IPS-NIHi7 (cell line): Measurements from ENCODE around the gene MACIR.

ENCODE experiments used
- DNase-seq: peaks from one replicate; pipeline ENCODE4 v3.0.0; 2012; ENCODE audit warnings: mixed read lengths; ENCODE audit errors: extremely low spot score

Gene MACIR

DNA sequence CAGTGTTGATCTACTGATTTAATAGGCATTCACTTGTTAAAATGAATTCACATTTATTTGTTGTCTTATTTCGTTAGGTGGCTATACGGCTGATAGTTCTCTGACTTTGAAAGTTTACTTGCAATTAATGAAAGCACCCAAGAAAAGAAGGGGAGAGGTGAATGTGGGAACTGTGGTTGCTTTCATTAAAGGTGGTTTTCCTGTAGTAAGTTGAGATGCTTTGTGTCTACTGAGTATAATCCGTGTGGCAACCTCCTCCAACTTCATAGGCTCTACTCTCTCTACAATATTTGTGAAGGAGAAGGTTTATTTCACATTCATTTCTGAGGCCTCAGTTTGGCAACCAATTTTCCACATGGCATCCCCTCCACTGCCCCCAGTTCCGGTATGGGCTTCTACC, 12.8 kb upstream of the MACIR start:
- DNase-seq = no peak

DNA sequence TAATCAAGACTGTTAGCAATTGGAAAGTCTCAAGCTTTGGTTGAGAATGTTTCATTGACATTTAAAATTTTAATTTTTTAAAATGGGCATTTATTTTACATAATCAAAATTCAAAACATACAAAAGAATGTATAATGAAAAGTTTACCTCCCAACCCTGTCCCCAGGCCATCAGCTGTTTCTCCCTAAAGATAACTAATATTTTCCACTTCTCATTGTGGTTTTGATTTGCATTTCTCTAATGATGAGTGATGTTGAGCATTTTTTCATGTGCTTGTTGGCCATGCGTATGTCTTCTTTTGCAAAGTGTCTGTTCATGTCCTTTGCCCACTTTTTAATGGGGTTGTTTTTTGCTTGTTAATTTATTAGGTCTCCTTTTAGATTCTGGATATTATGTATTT, 11.4 kb upstream of the MACIR start:
- DNase-seq = no peak

DNA sequence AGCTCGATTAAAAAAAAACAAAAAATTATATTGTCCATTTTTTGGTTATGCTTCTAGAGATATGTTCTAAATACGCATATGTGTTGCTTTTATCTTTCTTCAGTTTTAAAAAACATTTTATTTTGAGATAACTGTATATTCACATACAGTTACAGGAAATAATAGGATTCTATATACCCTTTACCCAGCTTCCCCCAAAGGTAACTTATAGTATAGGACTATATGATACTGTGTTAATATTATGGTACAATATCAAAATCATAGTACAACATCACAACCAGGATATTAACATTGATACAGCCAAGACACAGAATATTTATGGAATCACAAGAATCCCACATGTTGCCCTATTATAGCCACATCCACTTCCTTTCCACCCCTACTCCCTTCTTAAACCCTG, 9.5 kb upstream of the MACIR start:
- DNase-seq = no peak

DNA sequence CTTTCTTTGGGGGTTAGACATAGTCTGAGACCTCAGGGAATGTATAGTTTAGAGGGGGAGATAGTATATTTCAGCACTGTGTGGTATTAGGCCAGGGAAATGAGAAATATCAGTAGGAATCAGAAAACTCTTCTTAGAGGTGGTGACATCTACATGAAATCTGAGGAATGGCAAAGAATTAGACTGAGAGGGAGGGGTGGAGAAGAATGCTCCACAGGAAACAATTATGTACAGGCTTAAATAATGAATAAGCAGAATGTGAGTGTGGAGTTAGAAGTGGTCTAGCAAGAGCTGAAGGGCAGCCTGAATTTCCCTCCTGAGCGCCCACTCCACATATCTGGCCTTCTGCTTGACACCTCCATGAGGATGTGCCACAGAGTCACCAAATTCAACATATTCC, 3.6 kb upstream of the MACIR start:
- DNase-seq = no peak

DNA sequence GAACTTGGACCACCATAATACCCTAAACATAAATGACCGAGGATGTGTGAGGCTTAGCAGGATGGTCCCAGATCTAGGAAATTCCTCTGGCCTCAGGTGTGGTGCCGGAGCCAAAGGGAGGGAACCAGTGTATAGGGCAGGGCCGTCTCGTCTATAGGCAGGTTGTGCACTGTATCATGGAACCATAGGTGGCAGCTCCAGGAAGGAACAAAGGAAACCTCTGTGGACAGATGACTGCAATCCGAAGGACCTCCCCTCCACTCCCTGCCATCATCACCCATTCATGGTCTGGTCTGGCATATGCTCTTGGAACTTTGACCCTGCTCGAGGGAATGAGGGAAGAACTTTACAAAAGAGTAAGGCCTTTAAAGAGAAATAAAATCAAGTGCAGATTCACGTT, 2.9 kb upstream of the MACIR start:
- DNase-seq = no peak

DNA sequence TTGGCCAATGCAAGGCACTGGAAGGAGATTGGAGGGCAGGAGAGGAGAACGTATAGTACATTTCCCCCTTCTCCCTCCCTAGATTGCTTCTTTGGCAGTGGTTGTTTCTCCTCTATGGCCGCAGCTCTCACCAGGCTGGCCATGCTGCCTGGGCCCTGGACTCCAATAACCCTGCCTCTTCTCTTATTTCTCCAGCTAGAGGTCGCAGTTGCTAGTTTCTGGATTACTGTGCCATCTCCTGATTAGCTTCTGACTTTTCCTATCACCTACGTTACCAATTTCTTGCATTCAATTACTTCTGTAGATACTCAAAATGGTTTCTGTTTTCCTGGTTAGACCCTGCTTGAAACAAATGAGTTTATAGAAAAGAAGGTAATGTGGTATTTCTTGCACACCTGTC, 2.4 kb upstream of the MACIR start:
- DNase-seq = peak; percentile 24

DNA sequence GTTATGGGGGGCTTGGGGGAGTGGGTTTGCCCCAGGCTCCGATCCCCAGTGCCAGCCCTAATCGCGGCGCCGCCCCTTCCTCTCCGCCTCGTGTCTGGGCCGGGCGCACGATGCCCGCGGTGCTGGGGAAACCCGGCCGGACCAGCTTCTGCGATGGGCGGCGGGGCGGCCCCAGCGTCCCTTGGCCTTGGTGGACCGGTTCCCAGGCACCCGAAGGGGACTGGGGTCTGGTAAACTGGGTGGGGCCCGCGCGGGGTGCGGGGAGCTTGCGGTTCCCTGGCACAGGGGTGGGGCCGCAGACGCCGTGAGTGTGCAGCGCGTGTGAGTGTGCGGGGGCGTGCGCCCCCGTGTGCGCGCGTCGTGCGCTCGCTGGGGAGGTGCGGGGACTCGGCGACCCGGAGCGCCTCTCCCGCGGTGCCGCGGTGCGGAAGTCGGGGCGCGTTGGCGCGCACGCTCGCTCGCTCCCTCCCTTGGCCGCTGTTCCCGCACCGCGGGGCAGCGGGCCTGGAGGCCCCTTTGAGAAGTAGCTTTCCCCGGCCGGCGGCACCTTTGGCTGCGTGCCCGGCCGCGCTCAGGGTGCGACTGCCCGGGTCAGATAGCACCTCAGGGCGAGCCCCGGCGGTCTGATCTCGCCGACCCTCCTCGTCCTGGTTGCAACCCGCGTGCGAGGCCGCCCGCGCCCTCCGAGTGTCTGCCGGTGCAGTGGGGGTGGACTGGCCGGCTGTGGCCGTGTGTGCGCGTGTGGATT, 568 bp downstream of the MACIR start:
- peak; percentile 54 for DNase-seq

DNA sequence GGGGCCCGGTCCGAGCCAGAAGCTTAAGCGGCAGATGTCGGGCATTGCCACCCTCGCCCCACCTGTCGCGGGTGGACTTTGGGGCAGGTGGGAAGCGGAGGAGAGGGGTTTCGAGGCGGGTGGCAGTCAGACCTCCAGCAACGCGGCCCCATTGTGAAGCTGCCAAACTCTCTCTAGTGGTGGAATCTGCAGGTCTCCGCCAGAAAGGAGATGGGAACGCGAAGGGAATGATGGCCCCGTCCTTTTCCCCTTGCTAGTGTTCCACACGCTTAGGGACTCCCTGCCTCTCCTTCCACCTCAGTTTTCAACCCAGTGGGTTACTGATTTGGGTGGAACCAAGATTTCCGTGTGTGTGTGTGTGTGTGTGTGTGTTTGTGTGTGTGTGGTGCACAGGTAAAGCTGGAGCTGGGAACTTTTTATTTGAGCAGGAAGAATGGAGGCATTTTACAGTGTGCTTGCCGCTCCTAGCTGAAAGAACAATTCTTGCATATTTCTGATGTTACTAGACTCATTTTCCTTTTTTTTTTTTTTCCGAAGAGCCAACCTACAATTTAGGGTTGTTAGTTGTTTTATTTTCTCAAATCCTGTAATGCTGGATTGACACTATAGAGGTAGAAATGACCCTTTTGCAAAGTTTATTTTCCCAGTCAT, 1.3 kb downstream of the MACIR start:
- peak; percentile 31 for DNase-seq

DNA sequence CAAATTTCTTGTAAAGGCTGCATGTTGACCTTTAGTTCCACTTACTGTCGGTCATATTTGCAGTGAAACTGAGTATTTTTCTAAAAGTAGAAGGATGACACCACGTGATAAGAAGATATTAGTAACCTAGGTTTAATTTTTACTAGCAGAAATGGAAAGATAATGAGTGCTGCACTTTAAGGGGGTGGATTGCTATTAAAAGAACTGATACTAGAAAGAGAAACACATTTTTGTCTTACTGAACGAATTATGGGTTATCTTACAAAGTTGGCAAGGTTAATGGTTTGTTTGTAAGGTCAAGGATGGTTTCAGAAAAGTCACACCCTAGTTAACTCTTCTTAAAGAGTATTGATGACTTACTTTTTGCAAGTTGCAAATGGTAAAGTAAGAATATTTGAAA, 2.4 kb downstream of the MACIR start:
- no peak for DNase-seq

DNA sequence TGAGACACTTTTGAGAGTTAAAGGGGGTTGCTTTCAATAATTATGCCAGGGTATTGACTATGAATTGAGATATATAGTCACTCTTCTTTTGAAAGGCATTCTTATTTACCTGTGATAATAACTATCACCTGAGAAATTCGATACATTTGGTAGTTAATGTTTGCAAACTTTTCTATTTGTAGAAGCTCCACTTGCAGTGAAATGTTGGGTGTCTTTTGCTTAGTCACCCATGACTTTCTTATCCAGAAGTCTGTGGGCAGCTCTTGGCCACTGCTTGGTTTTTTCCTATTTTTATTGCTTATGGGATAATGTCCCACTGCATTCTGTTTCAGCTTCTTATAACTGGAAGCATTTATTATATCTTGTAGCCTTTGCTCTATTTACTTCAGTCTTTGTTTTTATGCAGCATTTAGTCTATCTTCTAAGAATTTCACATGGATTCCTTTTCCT, 3.9 kb downstream of the MACIR start:
- DNase-seq = no peak

DNA sequence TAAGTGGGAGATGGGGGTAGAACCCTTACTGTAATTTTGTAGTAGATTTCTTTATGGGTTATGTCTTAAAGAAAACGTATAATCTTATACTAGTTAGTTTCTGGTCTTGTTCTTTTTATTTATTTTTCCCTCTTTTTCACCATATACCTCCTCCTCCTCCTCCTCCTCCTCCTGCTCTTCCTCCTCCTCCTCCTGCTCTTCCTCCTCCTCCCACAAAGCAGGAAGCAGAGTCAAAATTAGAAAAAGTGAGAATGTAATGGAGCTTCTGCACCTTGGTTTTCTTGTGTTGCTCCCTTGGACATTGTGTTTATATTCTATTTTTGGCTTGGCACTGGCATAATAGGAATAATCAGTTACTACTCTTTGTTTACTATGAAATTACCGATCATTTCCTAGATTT, 4.5 kb downstream of the MACIR start:
- no peak for DNase-seq

DNA sequence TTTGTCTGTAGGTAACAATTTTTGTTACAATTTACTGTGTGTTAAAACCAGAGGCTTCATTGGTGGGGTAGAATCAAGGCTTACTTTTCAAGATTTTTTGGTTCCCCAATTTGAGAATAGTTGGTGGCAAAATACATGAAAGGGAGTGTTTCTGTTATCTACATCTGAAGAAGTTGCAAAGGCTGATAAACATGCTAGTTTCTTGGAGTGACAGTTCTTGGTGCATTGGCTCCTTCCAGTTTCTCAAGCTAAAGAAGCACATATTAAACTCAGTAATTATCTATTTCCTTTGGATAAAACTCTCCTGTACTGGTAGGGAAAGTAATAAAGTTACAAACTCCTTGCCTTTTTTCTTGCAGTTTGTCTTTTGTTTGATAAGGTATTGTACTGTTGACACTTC, 5.9 kb downstream of the MACIR start:
- DNase-seq = no peak

DNA sequence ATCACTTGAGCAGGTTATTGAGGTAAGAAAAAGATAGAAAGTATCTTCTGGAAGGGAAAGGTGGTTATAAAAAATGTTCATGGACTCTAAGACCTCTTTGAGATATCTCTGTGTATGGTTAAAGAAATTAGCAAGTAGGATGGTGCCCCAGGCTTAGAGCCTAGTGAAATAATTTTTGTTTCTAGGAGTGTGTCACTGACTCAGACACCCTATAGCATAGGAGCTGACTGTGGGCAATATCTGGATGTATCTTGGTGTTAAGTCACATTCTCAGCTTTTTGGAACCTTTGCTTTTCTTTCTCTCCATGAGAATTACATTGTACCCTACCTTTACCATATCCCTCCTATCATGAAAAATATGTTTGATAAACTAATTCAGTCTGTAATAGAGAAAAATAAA, 12.0 kb downstream of the MACIR start:
- no peak for DNase-seq

DNA sequence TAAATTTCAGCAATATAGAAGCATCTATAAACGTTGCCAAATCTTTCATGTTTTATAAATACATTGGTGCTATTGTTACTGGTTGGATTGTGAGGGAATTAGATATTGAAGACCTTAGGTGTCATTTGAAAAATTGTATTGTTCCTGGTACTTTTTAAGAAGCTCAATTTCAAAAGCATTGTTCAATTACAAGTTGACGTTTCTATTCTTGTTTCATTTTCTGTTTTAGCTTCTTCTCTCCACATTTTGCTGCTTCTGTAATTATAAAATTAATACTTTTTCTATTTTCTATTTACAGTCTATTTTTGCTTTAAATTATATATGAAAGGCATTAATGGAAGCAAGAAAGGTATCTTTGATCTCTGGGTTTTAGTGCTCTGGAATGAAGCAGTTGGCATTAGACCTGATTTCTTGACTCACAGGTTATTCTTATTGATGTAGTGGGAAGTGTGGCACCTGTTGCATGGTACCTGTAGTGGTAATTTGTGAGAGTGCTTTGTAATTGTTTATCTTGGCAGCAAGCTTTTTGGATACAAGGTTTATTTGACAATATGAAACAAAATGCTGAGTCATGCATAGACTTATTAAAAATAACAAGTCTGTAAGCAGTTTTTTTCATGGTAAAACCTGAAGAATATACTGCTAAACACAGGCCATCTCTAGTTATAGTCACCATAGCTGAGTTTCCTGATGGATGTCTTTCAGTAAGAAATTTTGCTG, 13.2 kb downstream of the MACIR start:
- no peak for DNase-seq

DNA sequence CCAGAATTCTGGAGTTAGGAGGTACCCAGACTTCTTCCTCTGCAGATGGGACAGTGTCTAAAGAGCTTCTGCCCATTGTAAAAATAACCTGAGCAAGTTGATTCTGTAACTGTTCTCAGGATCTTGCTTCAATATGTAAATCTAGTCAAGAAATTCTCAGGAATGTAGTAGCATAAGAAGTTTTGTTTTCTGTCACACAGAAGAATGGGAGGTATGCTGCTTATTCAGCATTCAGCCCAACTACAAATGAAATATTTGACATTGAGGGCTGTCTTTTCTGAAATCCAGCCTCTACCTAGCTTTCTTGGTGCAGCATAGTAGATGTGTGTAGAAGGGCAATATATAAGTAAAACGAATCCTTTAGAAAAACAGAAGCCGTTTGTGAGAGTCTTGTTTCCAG, 13.8 kb downstream of the MACIR start:
- no peak for DNase-seq

DNA sequence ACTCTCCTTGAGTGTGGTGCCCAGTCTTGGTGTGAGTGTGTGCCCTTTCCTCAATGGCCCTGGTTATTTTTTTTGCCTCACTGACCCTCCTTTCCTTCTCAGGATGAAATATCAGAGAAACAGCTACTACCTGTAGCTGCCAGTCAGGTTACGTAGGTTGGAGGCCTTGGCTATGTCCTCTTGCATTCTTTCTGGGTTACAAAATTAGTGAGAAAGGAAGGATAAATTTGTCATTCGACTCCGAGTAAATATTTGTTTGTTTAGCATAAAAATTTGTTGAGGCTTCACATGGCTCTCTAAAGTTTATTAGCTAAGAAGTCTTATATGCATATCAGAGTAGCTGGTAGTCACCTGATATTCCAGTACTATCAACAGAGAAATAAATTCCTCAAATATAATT, 15.4 kb downstream of the MACIR start:
- DNase-seq = no peak

DNA sequence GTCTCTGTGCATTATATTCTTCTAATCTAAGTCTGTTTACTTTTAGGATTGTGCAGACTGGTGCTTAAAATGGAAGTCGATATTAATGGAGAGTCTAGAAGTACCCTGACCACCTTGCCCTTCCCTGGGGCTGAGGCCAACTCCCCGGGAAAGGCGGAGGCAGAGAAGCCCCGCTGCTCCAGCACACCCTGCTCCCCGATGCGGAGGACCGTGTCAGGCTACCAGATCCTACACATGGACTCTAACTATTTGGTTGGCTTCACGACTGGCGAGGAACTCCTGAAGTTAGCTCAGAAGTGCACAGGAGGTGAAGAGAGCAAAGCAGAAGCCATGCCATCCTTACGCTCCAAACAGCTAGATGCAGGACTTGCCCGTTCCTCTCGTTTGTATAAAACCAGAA, 17.3 kb downstream of the MACIR start:
- no peak for DNase-seq

DNA sequence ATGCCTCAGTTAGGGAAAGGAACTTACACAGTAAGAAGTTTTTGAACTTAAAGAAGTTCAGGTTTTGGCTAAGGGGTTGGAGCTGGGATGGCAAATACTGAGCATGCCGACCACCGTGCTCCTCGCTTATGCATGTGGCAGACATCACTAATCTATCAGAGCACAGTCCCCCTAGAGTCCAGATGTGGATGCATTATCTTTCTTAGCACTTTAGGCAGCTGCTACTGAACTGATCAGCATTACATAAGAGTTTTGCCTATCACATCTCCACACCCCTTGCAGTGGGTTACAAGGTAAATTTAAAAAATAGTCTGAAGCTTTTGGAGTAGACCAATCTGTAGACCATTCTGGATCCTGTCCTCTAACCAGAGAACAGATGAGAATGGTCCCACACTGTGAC, 22.4 kb downstream of the MACIR start:
- DNase-seq = no peak

DNA sequence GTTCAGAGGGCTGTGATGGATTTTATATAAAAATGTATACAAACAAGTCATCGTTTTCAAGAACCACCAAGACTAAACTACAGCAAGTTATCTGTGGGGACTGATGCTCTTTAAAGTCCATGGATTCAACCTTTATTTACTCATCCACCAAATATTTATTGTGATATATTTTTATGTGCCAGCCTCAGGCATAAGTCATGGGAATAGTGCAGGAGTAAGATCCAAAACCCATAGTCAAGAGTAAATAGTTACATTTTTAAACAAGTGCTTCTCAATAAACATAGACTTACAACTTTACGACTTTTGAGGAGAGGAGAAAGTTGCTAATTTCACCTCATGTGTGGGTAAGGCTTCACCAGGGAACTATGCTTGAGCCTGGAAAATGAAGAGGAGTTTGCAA, 24.6 kb downstream of the MACIR start:
- no peak for DNase-seq

DNA sequence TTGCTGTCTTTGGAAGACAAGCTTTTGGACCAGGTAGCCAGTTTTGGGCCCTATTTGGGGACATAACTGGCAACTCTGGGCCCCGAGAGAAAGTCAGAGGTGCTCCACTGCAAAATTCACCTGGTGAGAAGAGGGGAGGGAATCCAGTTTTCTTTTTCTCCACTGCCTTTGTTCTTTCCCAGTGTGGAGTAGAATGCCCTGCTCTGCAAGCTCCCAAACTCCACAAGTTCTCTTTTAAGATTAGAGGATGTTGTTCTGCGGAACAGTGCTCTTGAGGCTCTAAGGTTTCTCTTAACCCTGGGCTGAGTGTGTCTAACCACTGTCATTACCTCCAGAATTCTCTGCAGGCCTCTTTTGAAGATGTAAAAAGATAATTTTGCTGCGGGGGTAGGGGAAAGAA, 25.3 kb downstream of the MACIR start:
- DNase-seq = no peak

DNA sequence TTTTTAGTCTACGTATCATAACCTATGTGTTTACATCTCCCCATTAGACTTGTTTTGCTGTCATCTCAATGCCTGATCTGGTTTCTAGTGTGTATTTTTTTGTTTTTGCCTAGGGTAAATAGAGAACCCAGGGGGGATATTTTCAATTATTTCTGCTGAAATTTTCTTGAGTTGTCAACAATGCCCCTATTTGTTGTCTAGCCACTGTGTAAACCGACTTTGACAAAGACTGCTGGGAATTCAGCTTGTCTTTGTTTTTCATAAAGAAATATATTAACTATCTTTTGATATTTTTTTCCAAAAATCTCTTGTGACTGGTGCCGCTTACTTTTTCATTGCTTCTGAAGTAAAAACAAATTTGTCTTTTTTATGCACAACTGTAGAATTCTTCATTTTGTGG, 28.1 kb downstream of the MACIR start:
- no peak for DNase-seq

DNA sequence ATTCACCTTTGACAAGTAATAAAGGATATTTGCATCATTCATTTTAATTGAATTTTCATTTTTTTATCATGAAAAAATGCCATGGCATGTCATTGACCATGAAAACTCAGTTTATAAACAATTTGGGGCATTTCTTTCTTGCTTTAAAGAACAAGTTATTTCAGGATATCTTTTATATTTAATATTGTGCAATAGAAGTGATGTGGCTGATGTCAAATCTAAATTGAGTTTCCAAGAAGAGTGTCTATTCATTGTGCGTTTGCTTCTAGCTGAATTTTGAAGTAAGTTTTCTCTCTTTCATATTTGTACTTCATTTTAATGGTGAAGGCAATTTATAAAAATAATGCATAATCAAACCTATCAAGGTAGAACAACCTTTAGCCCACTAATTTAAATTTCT, 30.5 kb downstream of the MACIR start:
- no peak for DNase-seq

DNA sequence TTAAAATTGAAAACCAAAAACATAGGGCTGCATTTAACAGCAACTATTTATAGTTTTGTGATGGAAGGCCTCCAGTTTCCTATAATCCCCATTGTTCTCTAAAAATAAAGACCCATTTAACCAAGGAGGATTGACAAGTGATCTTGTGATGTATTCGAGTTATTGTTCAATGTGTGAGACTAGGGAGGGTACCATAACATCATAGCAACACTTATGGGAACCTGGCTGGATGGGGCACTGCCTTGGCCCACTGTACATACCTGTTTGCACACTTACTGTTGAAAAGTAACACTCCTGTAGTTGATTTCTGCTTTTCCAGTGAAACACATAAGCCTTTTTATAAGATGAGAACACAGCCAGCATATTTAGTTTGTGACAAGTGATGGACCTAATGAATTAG, 32.3 kb downstream of the MACIR start:
- no peak for DNase-seq
